GM19239 (cell line): ENCODE measurements around the gene ADGRG7.

Experiments used
- DNase-seq: peaks from one replicate; pipeline ENCODE4 v3.0.0; 2011; ENCODE audit warnings: low spot score; ENCODE audit not compliant: insufficient read length
- FAIRE-seq: peaks from 2 replicates; lab custom pipeline; 2011; peaks lifted over from hg19 to GRCh38; lab: Jason Lieb, UNC

Gene ADGRG7

DNA sequence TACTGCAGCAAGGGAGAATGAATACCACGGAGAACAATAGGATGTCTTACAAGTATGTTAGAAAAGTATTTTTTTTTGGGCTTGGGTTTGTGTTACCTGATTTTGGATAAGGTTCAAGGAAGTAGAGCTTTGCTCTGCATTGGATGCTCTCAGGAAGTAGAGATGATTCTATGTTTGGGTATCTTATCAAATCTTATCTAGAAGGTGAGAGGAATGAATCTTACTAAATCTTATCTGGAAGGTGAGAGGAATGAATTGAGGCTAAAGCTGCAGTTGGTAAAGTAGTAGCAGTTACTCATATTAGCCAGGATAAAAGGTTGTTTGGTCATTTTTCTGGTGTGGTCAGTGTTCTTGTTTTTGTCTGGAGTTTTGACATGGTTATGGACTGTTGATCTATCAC is 117.3 kb downstream of the ADGRG7 start:
- FAIRE-seq = no peak
- DNase-seq = no peak

- DNase-seq (no peak), FAIRE-seq (peak; percentile 60)
These were observed 121.1 kb downstream of the ADGRG7 start for GRCh38 chr3:100730524-100730923.

GRCh38 chr3:100732435-100732834 is 123.0 kb downstream of the ADGRG7 start:
- FAIRE-seq (no peak), DNase-seq (no peak)

DNA sequence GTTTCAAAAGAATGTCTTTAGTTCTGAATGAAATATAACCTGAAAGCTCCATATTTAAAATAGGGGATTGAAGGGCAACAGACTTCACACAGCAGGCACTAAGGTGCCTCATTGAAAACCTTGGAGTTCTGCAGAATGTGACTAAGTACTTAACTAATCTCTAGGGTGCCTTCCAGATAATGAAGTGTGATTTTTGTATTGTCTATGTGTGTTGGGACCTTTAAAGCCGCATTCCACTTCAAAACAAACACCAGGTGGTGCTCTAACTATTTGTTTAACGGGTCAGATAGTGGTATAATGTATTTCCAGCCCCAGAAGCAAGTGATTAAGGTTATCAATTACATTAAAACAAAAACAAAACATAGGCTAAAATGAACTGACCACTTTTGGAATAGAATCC is 127.9 kb downstream of the ADGRG7 start:
- DNase-seq = no peak
- peak; percentile 71 for FAIRE-seq

- FAIRE-seq = no peak
- DNase-seq = no peak
These were observed 130.8 kb downstream of the ADGRG7 start for GRCh38 chr3:100740207-100740606.

- DNase-seq (no peak), FAIRE-seq (no peak)
These were observed 134.1 kb downstream of the ADGRG7 start for GRCh38 chr3:100743535-100743934.

- no peak for DNase-seq
- no peak for FAIRE-seq
These were observed 135.3 kb downstream of the ADGRG7 start for GRCh38 chr3:100744671-100745070.
